GM21619 (cell line): Measurements from ENCODE around the gene TACC3.

Experiments used
- ATAC-seq: cut with Tn5 transposase; IDR thresholded peaks from one replicate; pipeline ENCODE4 v1.9.1; 2021; ENCODE audit not compliant: unreplicated experiment

TACC3 gene

GRCh38 chr4:1758306-1759121, 37.2 kb downstream of the TACC3 start:
- ATAC-seq: no peak

DNA sequence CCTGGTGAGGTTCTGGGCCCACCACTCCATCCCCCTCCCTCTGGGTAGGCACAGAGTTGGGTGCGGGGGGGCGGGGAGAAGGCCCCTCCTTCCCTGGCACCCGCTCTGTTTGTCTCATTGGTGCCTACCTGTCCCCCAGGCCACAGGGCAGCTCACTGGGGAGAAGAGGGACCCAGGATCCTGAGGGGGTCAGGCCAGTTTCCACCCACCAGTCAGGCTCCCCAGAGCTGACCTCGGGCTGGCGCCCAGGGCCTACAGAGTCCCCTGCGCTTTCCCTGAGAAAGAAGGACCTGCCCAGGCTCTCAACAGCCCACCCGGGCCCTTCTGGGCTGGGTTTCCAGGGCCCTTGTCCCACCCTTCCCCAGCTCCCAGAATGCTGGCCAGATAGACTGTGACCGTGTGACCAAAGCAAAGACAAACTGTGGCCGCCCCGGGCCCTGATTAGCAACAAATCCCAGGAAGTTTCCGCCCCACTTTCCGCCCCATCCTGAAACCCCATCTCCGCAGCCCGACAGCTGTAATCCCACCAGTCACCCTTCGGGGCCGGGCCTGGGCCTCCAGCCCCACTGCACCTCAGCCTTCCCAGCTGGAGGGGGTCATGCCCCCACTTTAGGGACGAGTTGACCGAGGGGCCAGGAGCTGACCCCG, 38.0 kb downstream of the TACC3 start:
- ATAC-seq: no peak

- ATAC-seq: no peak
Measured at GRCh38 chr4:1759818-1760223, 38.5 kb downstream of the TACC3 start.

GRCh38 chr4:1760521-1761071, 39.3 kb downstream of the TACC3 start:
- ATAC-seq: no peak

DNA sequence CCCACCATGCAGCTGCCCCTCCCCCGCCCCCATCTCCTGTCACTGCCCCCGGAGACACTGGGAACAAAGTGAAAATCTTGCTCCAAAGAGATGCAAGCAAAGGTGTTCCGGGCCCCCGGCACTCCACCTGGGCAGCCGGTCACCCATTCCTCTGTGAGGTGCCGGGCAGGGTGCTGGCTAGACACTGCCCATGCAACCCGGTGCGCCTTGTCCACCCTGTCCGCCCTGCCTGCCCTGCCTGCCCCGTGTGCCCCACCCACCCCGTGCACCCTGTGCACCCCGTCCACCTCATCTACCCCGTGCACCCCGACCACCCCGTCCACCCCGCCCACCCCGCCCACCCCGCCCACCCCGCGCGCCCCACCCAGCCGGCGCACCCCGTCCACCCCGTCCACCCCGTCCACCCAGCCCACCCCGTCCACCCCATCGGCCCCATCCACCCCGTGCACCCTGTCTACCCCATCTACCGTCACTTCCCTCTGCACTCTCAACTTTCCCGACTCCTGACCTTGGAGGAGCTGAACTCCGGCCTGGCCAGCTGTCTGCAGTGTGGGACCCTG, 39.9 kb downstream of the TACC3 start:
- ATAC-seq: no peak

DNA sequence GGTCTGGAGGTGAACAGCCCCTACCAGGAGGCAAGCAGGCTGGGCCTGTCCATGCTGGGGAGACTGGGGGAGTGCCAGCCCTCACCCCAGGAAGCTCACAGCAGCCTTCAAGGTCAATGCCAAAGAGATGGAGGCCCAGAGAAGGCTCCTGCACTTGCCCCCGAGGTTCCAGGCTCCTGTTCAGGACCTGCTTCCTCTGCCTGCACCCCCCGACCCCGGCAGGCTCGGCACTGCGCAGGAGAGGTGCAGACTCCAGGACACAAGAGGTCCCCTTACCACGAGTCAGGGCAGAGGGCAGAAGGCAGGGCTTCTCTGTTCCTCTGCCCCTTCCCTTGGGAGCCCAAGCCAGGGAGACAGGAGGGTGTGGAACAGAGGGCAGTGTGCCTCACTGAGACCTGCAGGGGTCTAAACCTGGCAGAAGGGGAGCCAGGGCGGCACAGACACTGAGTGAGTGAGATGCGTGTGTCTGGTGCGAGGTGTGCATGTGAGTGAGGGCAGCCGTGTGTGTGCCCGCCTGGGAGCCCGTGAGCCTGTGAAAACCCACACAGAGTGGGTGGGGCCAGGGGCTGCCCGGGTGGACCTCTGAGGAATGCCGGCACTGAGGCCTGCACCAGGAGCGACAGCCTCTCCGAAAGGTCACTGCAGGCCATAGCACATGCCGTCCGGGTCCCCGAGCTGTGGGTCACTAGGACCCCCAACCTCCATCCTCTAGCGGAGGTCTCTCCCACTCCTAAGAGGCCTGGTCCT, 41.1 kb downstream of the TACC3 start:
- ATAC-seq: no peak

- ATAC-seq: no peak
Measured at GRCh38 chr4:1763070-1763549, 41.8 kb downstream of the TACC3 start.

DNA sequence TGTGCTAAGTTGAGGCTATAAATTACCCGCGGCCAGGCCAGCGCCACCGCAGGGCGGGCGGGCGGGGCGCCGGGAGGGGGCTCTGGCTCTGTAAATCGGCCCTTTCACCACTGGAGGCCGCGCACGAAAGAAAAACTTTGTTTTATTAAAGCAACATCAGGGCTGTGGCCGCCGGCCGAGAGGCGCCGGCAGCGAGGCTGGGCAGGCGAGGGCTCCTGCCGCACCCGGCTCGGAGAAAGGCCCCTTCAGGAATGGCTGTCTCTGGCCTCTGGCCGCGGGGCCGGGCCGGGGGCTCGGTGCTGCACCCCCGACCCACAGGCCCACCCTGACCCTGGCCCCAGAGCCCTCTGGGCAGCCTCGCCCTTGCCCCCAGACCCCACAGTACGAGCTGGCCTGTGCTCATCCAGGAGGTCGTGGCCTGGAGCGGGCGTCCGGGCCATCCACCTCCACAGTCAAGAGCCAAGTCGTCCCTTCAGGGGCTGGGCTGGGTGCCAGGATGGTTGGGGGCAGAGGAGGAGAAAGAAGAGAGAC, 42.3 kb downstream of the TACC3 start:
- no peak for ATAC-seq

- ATAC-seq: no peak
Measured at GRCh38 chr4:1764670-1765069, 43.3 kb downstream of the TACC3 start.

GRCh38 chr4:1765409-1766072, 44.2 kb downstream of the TACC3 start:
- ATAC-seq: no peak

DNA sequence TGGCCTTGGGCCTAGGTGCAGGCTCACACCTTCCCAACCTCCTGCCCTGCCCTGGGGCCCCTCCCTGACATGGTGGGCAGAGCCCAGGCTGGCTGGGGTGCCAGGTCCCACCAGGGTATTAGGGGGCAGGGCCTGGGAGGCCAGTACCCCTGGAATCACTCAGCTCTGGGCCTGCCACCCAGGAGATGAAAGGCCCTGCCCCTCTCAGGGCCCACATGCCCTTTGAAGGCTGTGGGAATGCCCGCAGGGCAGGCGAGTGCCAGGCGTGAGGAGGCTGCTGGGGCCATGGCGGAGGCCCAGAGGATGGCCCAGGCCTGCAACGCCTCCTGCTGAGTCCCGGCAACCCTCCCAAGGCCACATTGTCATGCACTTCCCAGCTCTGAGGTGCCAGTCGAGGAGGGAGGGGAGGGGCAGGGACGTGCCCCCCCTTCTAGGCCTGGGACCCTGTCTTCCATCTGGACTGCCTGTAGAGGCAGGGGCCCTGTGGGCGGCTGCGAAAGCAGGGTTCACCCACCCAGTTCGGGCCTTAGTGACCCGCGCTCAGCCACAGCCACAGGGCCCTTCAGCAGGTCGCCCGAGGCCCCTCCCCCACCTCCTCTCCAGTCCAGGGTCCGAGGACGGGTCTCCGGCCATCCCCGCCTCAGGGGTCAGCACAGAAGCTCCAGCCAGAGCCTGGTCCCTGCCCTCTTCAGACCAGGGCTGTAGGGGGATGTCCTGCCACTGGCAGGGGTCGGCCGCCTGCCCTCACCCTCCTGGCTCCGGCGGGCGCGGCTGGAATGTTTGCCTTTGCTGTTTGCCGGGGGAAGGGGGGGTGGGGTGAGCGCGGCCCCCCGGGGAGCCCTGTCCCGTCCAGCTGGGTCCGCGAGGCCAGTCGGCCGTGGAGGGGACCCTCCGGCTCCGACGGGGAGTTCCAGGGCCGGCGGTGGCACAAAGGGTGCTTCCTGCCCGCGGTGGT, 45.1 kb downstream of the TACC3 start:
- ATAC-seq: no peak

- no peak for ATAC-seq
Measured at GRCh38 chr4:1767061-1767769, 45.9 kb downstream of the TACC3 start.

DNA sequence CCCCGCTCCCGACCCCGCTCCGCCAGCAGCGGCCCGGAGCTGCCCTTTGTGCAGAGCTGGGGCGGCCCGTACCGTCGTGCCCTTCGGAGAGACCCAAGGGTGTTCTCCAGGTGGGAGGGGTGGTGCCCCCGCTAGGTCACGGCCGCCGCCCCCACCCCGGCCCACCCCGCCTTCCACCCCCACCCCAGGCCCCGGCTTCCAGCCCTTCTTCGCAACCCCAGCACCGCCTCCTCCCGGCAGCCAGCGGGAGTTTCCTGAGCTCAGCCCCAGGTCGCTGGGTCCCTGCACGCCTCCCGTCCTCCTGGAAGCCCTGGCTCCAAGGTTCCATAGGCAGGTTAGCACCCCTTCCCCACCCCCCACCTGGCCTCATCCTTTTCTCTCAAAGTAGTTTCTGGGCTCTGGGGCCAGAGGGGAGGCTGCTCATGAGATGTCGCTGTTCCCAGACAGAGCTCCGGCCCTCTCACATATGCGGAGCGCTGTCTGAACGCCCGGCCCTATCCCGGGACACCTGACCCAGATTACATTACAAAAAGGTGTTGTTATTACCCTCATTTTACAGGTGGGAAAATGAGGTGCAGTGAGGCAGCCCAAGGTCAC, 46.5 kb downstream of the TACC3 start:
- ATAC-seq: no peak

DNA sequence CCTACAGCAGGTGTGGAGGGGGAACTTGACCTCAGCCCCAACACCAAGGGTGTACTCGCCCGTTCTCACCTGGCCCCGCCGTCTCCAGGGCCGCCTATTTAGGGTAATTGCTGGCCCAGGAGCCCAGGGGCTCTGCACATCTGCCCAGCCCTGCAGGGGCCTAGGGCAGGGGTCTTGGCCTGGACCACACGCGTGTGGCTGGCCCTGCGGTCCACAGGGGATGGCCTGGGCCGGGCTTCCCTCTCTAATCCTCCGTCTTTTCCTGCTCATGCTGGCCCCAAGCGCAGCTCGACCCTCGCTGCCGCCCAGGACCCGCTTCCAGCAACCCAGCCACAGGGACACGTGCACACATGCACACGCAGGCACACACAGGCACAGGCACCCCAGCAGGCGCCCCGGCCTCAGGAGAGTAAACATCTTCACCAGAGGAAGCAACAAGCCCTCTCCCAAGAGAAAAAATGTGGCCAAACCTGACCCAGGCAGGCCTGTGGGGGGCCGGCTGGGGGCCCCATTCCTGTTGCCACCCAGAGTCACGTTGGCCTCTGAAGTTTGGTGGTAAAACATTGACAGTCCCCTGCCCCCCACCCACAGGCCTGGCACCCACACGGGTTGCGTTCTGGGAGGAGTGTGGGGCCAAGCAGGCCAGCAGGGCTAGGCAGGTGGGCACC, 47.2 kb downstream of the TACC3 start:
- ATAC-seq: no peak

DNA sequence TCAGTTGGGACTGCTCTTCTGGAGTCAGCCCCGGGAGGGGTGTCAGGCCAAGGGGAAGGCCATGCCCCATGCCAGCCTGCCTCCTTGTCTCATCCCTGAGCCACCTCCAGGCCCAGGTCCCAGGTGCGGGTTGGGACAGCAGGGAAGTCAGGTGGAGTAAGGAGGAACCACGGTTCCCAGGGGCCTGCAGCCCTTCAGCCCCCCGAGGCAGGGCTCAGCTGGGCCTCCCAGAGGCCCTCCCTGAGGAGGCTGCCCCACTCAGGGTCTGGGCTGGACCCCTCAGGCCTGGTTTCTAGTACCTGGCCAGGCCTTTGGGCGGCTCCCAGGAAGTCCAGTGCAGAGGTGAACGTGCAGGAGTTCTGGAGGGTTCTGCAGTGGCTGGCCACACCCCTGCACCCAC, 48.4 kb downstream of the TACC3 start:
- ATAC-seq: no peak

DNA sequence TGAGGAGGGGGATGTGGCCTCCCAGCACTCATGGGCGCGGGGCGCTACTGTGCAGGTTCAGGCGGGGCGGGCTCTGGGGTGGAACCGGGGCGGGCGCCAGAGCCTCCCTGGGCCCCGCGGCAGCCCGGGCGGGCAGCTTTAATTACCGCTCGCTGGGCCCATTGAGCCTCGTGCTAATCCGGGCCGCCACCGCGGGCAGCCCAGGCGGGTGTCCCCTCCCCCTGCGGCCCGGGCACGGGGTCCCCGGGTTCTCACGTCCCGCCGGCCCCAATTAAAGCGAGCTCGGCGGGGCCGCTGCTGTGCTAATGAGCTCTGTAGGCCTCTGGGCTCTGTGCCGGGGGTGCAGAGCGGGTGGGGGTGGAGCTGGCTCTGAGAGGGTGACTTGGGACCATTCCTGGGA, 48.9 kb downstream of the TACC3 start:
- ATAC-seq: no peak

GRCh38 chr4:1770791-1771231, 49.5 kb downstream of the TACC3 start:
- ATAC-seq: no peak
